A549 (cell line): Measurements from ENCODE around the gene IL1A.

Experiments used
- EHMT2 ChIP-seq: fragments of 200-600 bp; sonication (generic); IDR thresholded peaks from 2 replicates; pipeline ENCODE4 v1.6.1; 2016; ENCODE audit warnings: antibody characterized with exemption, low read depth, mild to moderate bottlenecking, moderate library complexity
- EP300 ChIP-seq, 2 experiments: fragments of >200 bp; sonication (Bioruptor Twin); formaldehyde crosslinking; IDR thresholded peaks; 2 replicates in 1 of 2; 3 replicates in 1 of 2; pipeline ENCODE4 v1.6.1; 2016 to 2017
- MYC ChIP-seq: IDR thresholded peaks from 2 replicates; pipeline ENCODE4 v1.6.1; 2012; ENCODE audit warnings: mild to moderate bottlenecking, inconsistent platforms, low read length, improper control_type of control experiment, borderline replicate concordance
- POLR2A ChIP-seq: IDR thresholded peaks from 2 replicates; pipeline ENCODE4 v1.6.1; 2012; ENCODE audit warnings: mild to moderate bottlenecking, low read length
- RNF2 ChIP-seq: fragments of 200-600 bp; sonication (generic); IDR thresholded peaks from 2 replicates; pipeline ENCODE4 v1.6.1; 2016; ENCODE audit warnings: low read depth, mild to moderate bottlenecking, antibody characterized with exemption, moderate library complexity, borderline replicate concordance
- TF ChIP-seq, protein P1 (sequence below): fragments of 200-600 bp; sonication (generic); IDR thresholded peaks from 2 replicates; pipeline ENCODE4 v1.6.1; 2016; ENCODE audit warnings: antibody characterized with exemption, mild to moderate bottlenecking, moderate library complexity
- TF ChIP-seq, protein P2 (sequence below): fragments of 450-650 bp; IDR thresholded peaks from 2 replicates; pipeline ENCODE4 v1.6.1; 2014; ENCODE audit warnings: antibody characterized with exemption
- TF ChIP-seq, protein P3 (sequence below): fragments of >200 bp; sonication (Bioruptor Twin); formaldehyde crosslinking; IDR thresholded peaks from 3 replicates; pipeline ENCODE4 v1.5.1; 2016
- TF ChIP-seq, protein P4 (sequence below): IDR thresholded peaks from 2 replicates; pipeline ENCODE4 v1.6.1; 2012
- TF ChIP-seq, protein P5 (sequence below): fragments of 250-450 bp; sonication (Bioruptor Pico); IDR thresholded peaks from 2 replicates; pipeline ENCODE4 v1.5.0; 2021; ENCODE audit warnings: mild to moderate bottlenecking, moderate library complexity, borderline replicate concordance

DNA sequence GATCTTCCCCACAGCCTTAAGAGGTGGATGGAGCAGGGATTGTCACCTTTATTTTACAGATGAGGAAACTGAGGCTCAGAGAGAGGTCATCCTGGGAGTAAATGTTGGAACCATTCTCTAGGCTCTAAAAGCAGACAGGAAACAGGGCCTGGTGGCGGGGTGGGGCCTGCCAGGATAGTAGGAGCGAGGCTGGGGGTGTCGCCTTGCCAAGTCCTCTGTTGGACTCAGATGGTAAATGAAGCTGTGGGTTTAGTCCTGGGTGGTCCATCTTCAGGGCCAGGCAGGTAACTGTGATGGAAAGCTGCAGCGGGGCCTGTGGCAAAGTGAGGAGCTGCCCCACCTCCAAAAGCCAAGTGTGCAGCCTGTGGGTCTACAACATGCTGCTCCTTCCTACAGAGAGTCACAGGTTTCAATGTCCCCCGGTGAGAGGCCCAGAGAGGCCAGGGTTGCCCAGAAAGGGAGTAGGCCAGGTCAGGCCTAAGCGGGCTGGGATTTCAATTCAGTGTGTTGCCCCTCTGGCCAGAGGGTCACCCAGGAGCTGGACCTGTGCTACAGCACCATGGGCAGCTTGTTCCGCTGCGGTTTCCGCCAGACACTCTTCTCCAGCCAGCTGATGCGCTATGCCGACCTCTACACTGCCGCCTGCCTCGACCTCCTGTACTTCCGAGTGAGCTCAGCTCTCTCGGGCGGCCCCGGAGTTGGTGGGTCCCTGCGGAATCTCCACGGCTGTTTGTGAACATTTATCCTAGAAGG is 56.8 kb downstream of the IL1A start:
- TF ChIP-seq, protein P1, sequence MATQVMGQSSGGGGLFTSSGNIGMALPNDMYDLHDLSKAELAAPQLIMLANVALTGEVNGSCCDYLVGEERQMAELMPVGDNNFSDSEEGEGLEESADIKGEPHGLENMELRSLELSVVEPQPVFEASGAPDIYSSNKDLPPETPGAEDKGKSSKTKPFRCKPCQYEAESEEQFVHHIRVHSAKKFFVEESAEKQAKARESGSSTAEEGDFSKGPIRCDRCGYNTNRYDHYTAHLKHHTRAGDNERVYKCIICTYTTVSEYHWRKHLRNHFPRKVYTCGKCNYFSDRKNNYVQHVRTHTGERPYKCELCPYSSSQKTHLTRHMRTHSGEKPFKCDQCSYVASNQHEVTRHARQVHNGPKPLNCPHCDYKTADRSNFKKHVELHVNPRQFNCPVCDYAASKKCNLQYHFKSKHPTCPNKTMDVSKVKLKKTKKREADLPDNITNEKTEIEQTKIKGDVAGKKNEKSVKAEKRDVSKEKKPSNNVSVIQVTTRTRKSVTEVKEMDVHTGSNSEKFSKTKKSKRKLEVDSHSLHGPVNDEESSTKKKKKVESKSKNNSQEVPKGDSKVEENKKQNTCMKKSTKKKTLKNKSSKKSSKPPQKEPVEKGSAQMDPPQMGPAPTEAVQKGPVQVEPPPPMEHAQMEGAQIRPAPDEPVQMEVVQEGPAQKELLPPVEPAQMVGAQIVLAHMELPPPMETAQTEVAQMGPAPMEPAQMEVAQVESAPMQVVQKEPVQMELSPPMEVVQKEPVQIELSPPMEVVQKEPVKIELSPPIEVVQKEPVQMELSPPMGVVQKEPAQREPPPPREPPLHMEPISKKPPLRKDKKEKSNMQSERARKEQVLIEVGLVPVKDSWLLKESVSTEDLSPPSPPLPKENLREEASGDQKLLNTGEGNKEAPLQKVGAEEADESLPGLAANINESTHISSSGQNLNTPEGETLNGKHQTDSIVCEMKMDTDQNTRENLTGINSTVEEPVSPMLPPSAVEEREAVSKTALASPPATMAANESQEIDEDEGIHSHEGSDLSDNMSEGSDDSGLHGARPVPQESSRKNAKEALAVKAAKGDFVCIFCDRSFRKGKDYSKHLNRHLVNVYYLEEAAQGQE, result no peak
- TF ChIP-seq, protein P2, sequence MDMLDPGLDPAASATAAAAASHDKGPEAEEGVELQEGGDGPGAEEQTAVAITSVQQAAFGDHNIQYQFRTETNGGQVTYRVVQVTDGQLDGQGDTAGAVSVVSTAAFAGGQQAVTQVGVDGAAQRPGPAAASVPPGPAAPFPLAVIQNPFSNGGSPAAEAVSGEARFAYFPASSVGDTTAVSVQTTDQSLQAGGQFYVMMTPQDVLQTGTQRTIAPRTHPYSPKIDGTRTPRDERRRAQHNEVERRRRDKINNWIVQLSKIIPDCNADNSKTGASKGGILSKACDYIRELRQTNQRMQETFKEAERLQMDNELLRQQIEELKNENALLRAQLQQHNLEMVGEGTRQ, result no peak
- no peak for TF ChIP-seq EP300 (IDR thresholded peaks at IDR 0.05)
- TF ChIP-seq, protein P3, sequence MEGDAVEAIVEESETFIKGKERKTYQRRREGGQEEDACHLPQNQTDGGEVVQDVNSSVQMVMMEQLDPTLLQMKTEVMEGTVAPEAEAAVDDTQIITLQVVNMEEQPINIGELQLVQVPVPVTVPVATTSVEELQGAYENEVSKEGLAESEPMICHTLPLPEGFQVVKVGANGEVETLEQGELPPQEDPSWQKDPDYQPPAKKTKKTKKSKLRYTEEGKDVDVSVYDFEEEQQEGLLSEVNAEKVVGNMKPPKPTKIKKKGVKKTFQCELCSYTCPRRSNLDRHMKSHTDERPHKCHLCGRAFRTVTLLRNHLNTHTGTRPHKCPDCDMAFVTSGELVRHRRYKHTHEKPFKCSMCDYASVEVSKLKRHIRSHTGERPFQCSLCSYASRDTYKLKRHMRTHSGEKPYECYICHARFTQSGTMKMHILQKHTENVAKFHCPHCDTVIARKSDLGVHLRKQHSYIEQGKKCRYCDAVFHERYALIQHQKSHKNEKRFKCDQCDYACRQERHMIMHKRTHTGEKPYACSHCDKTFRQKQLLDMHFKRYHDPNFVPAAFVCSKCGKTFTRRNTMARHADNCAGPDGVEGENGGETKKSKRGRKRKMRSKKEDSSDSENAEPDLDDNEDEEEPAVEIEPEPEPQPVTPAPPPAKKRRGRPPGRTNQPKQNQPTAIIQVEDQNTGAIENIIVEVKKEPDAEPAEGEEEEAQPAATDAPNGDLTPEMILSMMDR, result no peak
- TF ChIP-seq POLR2A, result no peak
- no peak for TF ChIP-seq EHMT2
- TF ChIP-seq, protein P4, sequence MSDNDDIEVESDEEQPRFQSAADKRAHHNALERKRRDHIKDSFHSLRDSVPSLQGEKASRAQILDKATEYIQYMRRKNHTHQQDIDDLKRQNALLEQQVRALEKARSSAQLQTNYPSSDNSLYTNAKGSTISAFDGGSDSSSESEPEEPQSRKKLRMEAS, result no peak
- TF ChIP-seq, protein P5, sequence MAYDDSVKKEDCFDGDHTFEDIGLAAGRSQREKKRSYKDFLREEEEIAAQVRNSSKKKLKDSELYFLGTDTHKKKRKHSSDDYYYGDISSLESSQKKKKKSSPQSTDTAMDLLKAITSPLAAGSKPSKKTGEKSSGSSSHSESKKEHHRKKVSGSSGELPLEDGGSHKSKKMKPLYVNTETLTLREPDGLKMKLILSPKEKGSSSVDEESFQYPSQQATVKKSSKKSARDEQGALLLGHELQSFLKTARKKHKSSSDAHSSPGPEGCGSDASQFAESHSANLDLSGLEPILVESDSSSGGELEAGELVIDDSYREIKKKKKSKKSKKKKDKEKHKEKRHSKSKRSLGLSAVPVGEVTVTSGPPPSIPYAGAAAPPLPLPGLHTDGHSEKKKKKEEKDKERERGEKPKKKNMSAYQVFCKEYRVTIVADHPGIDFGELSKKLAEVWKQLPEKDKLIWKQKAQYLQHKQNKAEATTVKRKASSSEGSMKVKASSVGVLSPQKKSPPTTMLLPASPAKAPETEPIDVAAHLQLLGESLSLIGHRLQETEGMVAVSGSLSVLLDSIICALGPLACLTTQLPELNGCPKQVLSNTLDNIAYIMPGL (CRISPR knock-in tag), result no peak
- no peak for TF ChIP-seq MYC
- no peak for TF ChIP-seq RNF2
